Muscle layer of duodenum (tissue), 2 donors: ENCODE data around the gene MARCHF6.

Experiments
- H3K27ac ChIP-seq: one replicate; pipeline ENCODE4 v1.7.0; 2013; ENCODE audit warnings: mild to moderate bottlenecking, low read length
- H3K27me3 ChIP-seq: one replicate; pipeline ENCODE4 v1.7.0; 2013; ENCODE audit warnings: low read depth, mild to moderate bottlenecking, control low read depth, low read length
- H3K36me3 ChIP-seq, 2 donors: one replicate each; pipeline ENCODE4 v1.7.0; 2013; ENCODE audit warnings: low read length in 2 of 2, control low read depth in 1 of 2, mild to moderate bottlenecking in 1 of 2; ENCODE audit not compliant: insufficient read depth in 2 of 2, control insufficient read depth in 1 of 2
- H3K4me1 ChIP-seq, 2 donors: one replicate each; pipeline ENCODE4 v1.7.0; 2013; ENCODE audit warnings: low read length in 2 of 2, mild to moderate bottlenecking in 2 of 2, control low read depth in 1 of 2, moderate library complexity in 1 of 2; ENCODE audit not compliant: insufficient read depth in 2 of 2, control insufficient read depth in 1 of 2
- H3K4me3 ChIP-seq, 2 donors: one replicate each; pipeline ENCODE4 v1.7.0; 2013; ENCODE audit warnings: low read length in 2 of 2, low read depth in 1 of 2, mild to moderate bottlenecking in 1 of 2
- H3K9me3 ChIP-seq, 2 donors: one replicate each; pipeline ENCODE4 v1.7.0; 2013; ENCODE audit warnings: low read length in 2 of 2, control low read depth in 1 of 2, mild to moderate bottlenecking in 1 of 2; ENCODE audit not compliant: control insufficient read depth in 1 of 2
- donor health status: healthy.

MARCHF6 gene

GRCh38 chr5:10354048-10354872 is 765 bp downstream of the MARCHF6 start:
- H3K4me1 ChIP-seq, result peaks cover 0 to 20% of the 10 kb centered on the region in 2 donors
- peak overlapping the region; percentile 96 for H3K27ac ChIP-seq
- H3K36me3 ChIP-seq, result no peaks in the 10 kb centered on the region
- no peaks in the 10 kb centered on the region for H3K27me3 ChIP-seq
- H3K4me3 ChIP-seq, result peak overlapping the region; percentile 83 to 85
- no peaks in the 10 kb centered on the region for H3K9me3 ChIP-seq

DNA sequence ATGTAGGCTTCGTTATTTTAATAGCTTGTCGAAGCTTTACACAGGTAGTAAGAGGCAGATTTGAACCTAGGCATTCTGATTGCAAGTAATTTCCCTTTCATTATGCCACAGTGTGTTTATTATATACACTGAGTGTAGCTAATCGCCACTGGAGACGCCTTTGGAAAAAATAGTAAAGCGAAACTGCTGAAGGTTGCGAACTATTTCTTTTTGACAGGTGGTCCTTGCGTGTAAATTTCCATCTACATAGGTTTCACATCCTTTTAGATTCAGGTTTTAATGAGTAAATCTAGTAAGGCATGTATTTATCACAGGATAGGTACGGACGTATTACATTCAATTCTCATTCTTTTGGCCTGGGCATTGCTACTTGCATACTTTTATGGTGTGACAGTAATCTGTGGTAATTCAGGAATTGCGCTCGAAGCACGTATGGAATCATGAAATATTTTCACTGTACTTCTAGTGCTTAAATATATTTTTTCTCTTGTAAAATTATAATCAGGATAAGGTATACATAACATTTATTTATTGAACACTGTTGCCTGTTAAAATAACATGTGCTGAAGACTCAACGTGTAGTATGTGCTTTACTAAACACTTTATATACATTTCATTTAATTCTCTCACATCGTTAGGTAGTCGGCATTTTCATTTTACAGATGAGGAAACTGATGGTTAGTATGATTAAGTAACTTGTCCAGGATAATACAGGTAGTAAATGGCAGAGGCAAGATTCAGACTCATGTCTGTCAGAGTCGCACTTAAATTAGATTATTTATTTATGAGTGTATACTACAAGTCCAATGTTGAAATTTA is 1.8 kb downstream of the MARCHF6 start:
- peak overlapping the region; percentile 83 to 85 for H3K4me3 ChIP-seq
- H3K4me1 ChIP-seq, result peaks cover 0 to 20% of the 10 kb centered on the region in 2 donors
- peak overlapping the region; percentile 90 for H3K27ac ChIP-seq
- no peaks in the 10 kb centered on the region for H3K36me3 ChIP-seq
- no peaks in the 10 kb centered on the region for H3K9me3 ChIP-seq
- H3K27me3 ChIP-seq, result no peaks in the 10 kb centered on the region

- Histone ChIP-seq H3K4me1 (peaks cover 9 to 34% of the 10 kb centered on the region in 2 donors), H3K36me3 (no peaks in the 10 kb centered on the region), H3K27me3 (no peaks in the 10 kb centered on the region), H3K27ac (no peak overlapping the region), H3K9me3 (no peaks in the 10 kb centered on the region), H3K4me3 (no peak overlapping the region)
Observed at GRCh38 chr5:10358999-10359398, 5.5 kb downstream of the MARCHF6 start.

DNA sequence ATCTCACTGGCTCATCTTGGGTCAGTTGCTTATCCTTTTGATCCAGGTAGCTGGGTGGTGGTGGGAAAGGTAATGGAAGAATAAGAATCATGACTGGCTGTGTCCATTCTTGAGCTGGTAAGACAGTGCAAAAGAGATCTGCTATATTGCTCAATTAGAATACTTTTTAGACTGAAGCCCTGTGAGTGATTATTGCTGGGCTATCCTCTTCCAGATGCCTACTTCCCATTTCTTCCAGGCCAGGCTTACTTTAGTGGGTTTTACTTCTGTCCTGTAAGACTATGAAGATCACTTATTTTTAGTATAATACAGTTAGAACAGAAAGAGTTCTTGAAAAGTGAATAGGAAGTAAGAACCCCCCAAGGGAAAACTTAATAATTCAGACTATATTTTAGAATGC is 7.2 kb downstream of the MARCHF6 start:
- Histone ChIP-seq H3K27me3 (no peaks in the 10 kb centered on the region), H3K4me3 (no peak overlapping the region), H3K27ac (no peak overlapping the region), H3K36me3 (no peaks in the 10 kb centered on the region), H3K9me3 (no peaks in the 10 kb centered on the region), H3K4me1 (peaks cover 9 to 37% of the 10 kb centered on the region in 2 donors)

DNA sequence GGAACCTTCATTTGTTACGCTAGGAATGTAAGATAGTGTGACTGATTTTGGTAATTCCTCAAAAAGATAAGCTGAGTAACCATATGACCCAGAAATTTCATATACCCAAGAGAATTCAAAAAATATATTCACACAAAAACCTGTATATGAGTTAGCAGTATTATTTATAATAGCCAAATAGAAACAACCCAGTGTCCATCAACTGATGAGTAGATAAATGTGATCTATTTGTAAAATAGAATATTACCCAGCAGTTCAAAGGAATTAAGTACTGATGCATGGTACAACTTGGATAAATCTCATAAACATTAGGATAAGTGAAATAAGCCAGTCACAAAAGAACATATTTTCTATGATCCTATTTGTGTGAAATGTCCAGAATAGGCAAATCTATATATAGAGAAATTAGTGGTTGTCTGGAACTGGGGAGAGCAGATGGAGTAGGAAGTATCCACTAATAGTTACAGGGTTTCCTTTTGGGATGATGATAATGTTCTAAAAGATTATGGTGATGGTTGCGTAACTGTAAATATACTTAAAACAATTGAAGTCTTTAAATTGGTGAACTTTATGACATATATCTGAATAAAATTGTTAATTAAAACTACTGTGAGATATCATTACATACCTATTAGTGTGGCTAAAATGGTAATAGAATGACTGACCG is 10.2 kb downstream of the MARCHF6 start:
- Histone ChIP-seq H3K27ac (no peak overlapping the region), H3K9me3 (no peaks in the 10 kb centered on the region), H3K27me3 (no peaks in the 10 kb centered on the region), H3K4me1 (peaks cover 9 to 30% of the 10 kb centered on the region in 2 donors), H3K36me3 (no peaks in the 10 kb centered on the region), H3K4me3 (no peak overlapping the region)

DNA sequence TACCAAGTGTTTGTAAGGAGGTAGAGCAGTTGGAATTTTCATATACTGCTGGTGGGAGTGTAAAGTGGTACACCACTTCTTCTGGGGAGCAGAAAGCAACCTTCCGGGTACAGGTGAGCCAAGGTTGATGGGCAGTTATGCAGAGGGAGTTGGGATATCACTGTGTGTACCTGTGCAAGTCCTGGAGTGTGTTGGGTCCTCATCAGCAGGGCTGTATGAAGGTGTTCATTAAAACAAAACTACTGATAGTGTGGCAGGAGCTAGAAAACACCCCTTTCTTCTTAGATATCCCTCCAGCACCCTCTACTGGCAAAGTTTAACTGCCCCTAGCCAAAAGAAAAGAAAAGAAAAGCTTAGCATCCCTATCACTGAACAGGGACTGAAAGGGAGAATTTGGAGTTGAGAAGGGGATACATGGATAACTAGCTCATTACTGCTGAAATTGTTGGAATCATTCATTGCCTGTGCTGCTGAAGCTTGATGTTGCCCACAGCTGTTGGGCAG is 10.7 kb downstream of the MARCHF6 start:
- no peaks in the 10 kb centered on the region for H3K36me3 ChIP-seq
- H3K9me3 ChIP-seq, result no peaks in the 10 kb centered on the region
- peaks cover 9 to 35% of the 10 kb centered on the region in 2 donors for H3K4me1 ChIP-seq
- no peak overlapping the region for H3K4me3 ChIP-seq
- H3K27me3 ChIP-seq, result no peaks in the 10 kb centered on the region
- H3K27ac ChIP-seq, result no peak overlapping the region

- Histone ChIP-seq H3K27me3 (no peaks in the 10 kb centered on the region), H3K4me3 (no peak overlapping the region), H3K9me3 (no peaks in the 10 kb centered on the region), H3K36me3 (no peaks in the 10 kb centered on the region), H3K4me1 (peaks cover 5 to 35% of the 10 kb centered on the region in 2 donors), H3K27ac (no peak overlapping the region)
Observed at GRCh38 chr5:10365782-10366181, 12.3 kb downstream of the MARCHF6 start.

DNA sequence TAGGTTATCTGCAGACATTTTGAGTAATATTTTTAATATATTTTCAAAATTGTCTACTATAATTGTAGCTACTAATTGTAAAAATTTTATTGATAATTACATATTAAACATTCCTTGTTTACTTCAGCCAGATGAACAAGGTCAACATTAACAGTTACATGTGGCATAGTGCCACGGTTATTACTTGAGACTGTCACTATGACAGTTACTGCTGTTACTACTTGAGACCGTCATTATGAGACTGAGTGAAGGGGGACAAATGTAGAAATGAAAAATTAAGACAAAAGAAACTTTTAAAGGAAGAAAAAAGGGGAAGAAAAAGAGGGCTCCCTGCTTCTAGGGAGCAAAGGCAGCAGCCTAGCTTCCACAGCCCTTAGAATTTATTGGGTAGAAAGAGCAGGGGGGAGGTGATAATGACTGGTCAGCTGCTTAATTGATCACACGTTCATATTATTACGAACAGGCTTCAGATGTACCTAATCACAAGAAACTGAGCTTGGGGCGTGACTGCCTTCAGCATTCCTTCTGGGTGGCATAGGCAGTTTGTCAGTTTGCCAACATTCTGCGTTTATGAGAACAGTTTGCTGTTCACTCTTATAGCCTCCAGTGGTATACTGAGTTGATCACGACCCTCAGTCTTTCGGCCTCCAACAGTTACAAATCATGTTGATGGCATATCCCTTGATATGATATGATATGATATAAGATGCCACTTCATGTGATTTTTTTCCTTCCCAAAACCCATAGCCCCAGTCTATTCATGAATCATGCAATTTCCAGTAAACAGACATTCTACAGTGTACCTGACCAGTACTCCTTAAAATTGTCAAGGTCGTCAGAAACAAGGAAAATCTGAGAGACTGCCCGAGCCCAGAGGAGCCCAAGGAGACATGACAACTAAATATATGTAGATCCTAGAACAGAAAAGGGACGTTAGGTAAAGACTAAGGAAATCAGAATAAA is 13.1 kb downstream of the MARCHF6 start:
- H3K4me1 ChIP-seq, result peaks cover 0 to 38% of the 10 kb centered on the region in 2 donors
- H3K36me3 ChIP-seq, result no peaks in the 10 kb centered on the region
- H3K27me3 ChIP-seq, result no peaks in the 10 kb centered on the region
- H3K27ac ChIP-seq, result no peak overlapping the region
- no peaks in the 10 kb centered on the region for H3K9me3 ChIP-seq
- no peak overlapping the region for H3K4me3 ChIP-seq

DNA sequence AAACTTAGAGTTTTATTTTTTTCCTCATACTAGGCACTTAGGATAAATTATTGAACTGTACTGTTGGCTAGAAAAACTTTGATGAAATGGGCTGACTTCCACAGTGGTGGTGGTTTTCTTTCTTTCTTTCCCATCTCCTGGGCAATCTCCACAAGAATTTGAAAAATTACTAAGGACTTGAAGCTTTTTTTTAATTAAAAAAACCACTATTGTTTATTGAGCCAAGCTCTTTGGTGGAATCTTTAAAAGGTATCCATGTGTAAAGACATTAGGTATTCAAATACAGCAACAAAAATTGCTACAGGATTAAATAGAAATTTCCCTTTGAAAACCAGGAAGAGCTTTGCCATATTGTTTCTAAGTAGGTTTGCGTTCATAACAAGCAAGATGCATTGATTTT is 14.1 kb downstream of the MARCHF6 start:
- Histone ChIP-seq H3K4me3 (no peak overlapping the region), H3K36me3 (no peaks in the 10 kb centered on the region), H3K4me1 (peaks cover 0 to 47% of the 10 kb centered on the region in 2 donors), H3K27ac (no peak overlapping the region), H3K9me3 (no peaks in the 10 kb centered on the region), H3K27me3 (no peaks in the 10 kb centered on the region)

GRCh38 chr5:10370931-10371330 is 17.4 kb downstream of the MARCHF6 start:
- H3K9me3 ChIP-seq, result no peaks in the 10 kb centered on the region
- H3K27ac ChIP-seq, result no peak overlapping the region
- H3K27me3 ChIP-seq, result no peaks in the 10 kb centered on the region
- no peaks in the 10 kb centered on the region for H3K36me3 ChIP-seq
- peaks cover 6 to 60% of the 10 kb centered on the region in 2 donors for H3K4me1 ChIP-seq
- H3K4me3 ChIP-seq, result no peak overlapping the region
